IMR-90 (cell line): ENCODE data around the gene SPTB. TPM values are rescaled to one million over a fixed set of nuclear protein-coding genes. Genes with fewer than 3 reads are reported as not detected.

Experiments used
- ATAC-seq: fragments of 200-7000 bp; cut with Tn5 transposase; 2 replicates; pipeline ENCODE4 v1.9.1; 2020; ENCODE audit warnings: low read depth, mild to moderate bottlenecking, moderate library complexity
- BruUV-seq: library from RNA; stranded (reverse); fragments of 400-500 nt; replicated peaks from 2 replicates; lab custom pipeline; 2021; lab: Mats Ljungman, UMichigan
- CTCF ChIA-PET: fragments of 300-600 bp; formaldehyde crosslinking; extraction: SDS; loops from one replicate; lab custom pipeline; 2021; ENCODE audit warnings: antibody characterized with exemption; lab: Yijun Ruan, JAX
- POLR2A ChIA-PET: fragments of 300-600 bp; sonication (Branson Sonifier 250); formaldehyde crosslinking; loops from one replicate; lab custom pipeline; 2022; ENCODE audit warnings: antibody characterized with exemption; ENCODE audit not compliant: unreplicated experiment; lab: Charles Lee
- DNase-seq: peaks from one replicate; pipeline ENCODE4 v3.0.0; 2013
- H2AFZ ChIP-seq: replicated peaks from 2 replicates; pipeline ENCODE3; 2013; ENCODE audit warnings: low read length, mild to moderate bottlenecking; ENCODE audit not compliant: poor library complexity
- H2AK5ac ChIP-seq: 2 replicates; pipeline ENCODE4 v1.6.1; 2013; ENCODE audit warnings: low read depth, low read length, inconsistent platforms
- H2AK9ac ChIP-seq: replicated peaks from 2 replicates; pipeline ENCODE3; 2013; ENCODE audit warnings: mild to moderate bottlenecking, low read depth, low read length, moderate library complexity; ENCODE audit not compliant: poor library complexity
- H2BK120ac ChIP-seq: 2 replicates; pipeline ENCODE4 v1.6.1; 2013; ENCODE audit warnings: low read depth, low read length, inconsistent platforms
- H2BK15ac ChIP-seq: 3 replicates; pipeline ENCODE4 v1.6.1; 2013; ENCODE audit warnings: low read depth, low read length, inconsistent platforms
- H2BK20ac ChIP-seq: 2 replicates; pipeline ENCODE4 v1.6.1; 2013; ENCODE audit warnings: low read depth, mild to moderate bottlenecking, inconsistent platforms, low read length, moderate library complexity
- H2BK5ac ChIP-seq: 2 replicates; pipeline ENCODE4 v1.6.1; 2013; ENCODE audit warnings: mild to moderate bottlenecking, low read depth, low read length, inconsistent platforms; ENCODE audit not compliant: poor library complexity, severe bottlenecking
- H3K14ac ChIP-seq: replicated peaks from 2 replicates; pipeline ENCODE4 v1.6.1; 2013; ENCODE audit warnings: low read depth, low read length, inconsistent platforms
- H3K18ac ChIP-seq: 2 replicates; pipeline ENCODE4 v1.6.1; 2013; ENCODE audit warnings: low read depth, low read length, control low read depth
- H3K23ac ChIP-seq: 2 replicates; pipeline ENCODE4 v1.6.1; 2013; ENCODE audit warnings: low read depth, low read length, inconsistent platforms
- H3K27ac ChIP-seq: 2 replicates; pipeline ENCODE4 v1.5.1; 2013; ENCODE audit warnings: mild to moderate bottlenecking, control low read depth, low read length; ENCODE audit not compliant: insufficient read depth
- H3K27me3 ChIP-seq: 2 replicates; pipeline ENCODE4 v1.6.1; 2013; ENCODE audit warnings: low read length; ENCODE audit not compliant: control insufficient read depth, insufficient read depth
- H3K36me3 ChIP-seq: 2 replicates; pipeline ENCODE4 v1.6.1; 2013; ENCODE audit warnings: low read length, mixed read lengths; ENCODE audit not compliant: control insufficient read depth, insufficient read depth
- H3K4ac ChIP-seq: 2 replicates; pipeline ENCODE4 v1.6.1; 2013; ENCODE audit warnings: low read depth, low read length, inconsistent platforms
- H3K4me1 ChIP-seq: 2 replicates; pipeline ENCODE4 v1.6.1; 2013; ENCODE audit warnings: low read length, mixed read lengths; ENCODE audit not compliant: control insufficient read depth, insufficient read depth
- H3K4me2 ChIP-seq: 2 replicates; pipeline ENCODE4 v1.6.1; 2013; ENCODE audit warnings: low read depth, mild to moderate bottlenecking, control low read depth, low read length, moderate library complexity
- H3K4me3 ChIP-seq: 2 replicates; pipeline ENCODE4 v1.5.1; 2013; ENCODE audit warnings: low read depth, mild to moderate bottlenecking, control low read depth, low read length, moderate library complexity; ENCODE audit not compliant: insufficient read depth
- H3K56ac ChIP-seq: 2 replicates; pipeline ENCODE4 v1.6.1; 2013; ENCODE audit warnings: low read length, inconsistent platforms; ENCODE audit not compliant: insufficient read depth; ENCODE audit errors: extremely low read depth
- H3K79me1 ChIP-seq, 2 experiments: 2 replicates each; pipeline ENCODE4 v1.6.1; 2013; ENCODE audit warnings: low read length in 2 of 2, inconsistent platforms in 1 of 2, low read depth in 1 of 2
- H3K9ac ChIP-seq: 2 replicates; pipeline ENCODE4 v1.6.1; 2013; ENCODE audit warnings: low read depth, low read length, control low read depth
- H3K9me1 ChIP-seq: 2 replicates; pipeline ENCODE4 v1.6.1; 2013; ENCODE audit warnings: low read length, inconsistent platforms; ENCODE audit not compliant: insufficient read depth
- H3K9me3 ChIP-seq: 2 replicates; pipeline ENCODE4 v1.6.1; 2013; ENCODE audit warnings: low read length; ENCODE audit not compliant: control insufficient read depth, insufficient read depth
- H4K20me1 ChIP-seq: 2 replicates; pipeline ENCODE4 v1.6.1; 2013; ENCODE audit warnings: low read length, inconsistent platforms; ENCODE audit not compliant: insufficient read depth
- H4K5ac ChIP-seq: 2 replicates; pipeline ENCODE4 v1.6.1; 2013; ENCODE audit warnings: mild to moderate bottlenecking, low read depth, low read length, control low read depth
- H4K8ac ChIP-seq, 2 experiments: 2 replicates each; pipeline ENCODE4 v1.6.1; 2013; ENCODE audit warnings: low read depth in 2 of 2, low read length in 2 of 2, control low read depth in 1 of 2, inconsistent platforms in 1 of 2
- H4K91ac ChIP-seq: 2 replicates; pipeline ENCODE4 v1.6.1; 2013; ENCODE audit warnings: low read depth, low read length, inconsistent platforms; ENCODE audit not compliant: insufficient read depth
- BHLHE40 ChIP-seq: fragments of 150-350 bp; IDR thresholded peaks from 2 replicates; pipeline ENCODE4 v1.6.1; 2016; ENCODE audit warnings: mild to moderate bottlenecking, low read depth, low read length
- MAFK ChIP-seq: IDR thresholded peaks from 2 replicates; pipeline ENCODE4 v1.6.1; 2012; ENCODE audit warnings: low read depth, low read length, improper control_type of control experiment
- MAZ ChIP-seq: IDR thresholded peaks from 2 replicates; pipeline ENCODE4 v1.6.1; 2012; ENCODE audit warnings: low read depth, mild to moderate bottlenecking, low read length, improper control_type of control experiment, moderate library complexity, borderline replicate concordance
- NFE2L2 ChIP-seq: fragments of 150-350 bp; IDR thresholded peaks from 2 replicates; pipeline ENCODE4 v1.6.1; 2016; ENCODE audit warnings: low read depth, mild to moderate bottlenecking, low read length
- RAD21 ChIP-seq: IDR thresholded peaks from 2 replicates; pipeline ENCODE4 v1.6.1; 2012; ENCODE audit warnings: low read length, improper control_type of control experiment
- RFX5 ChIP-seq: IDR thresholded peaks from 2 replicates; pipeline ENCODE4 v1.8.0; 2012; ENCODE audit warnings: low read depth, mild to moderate bottlenecking, low read length, moderate library complexity
- SMC3 ChIP-seq: fragments of 150-350 bp; IDR thresholded peaks from 2 replicates; pipeline ENCODE4 v1.6.1; 2016; ENCODE audit warnings: low read depth, mild to moderate bottlenecking, antibody characterized with exemption, low read length, moderate library complexity
- WGBS, 2 experiments: methylation state at CpG; one replicate each; pipeline versions ENCODE4 v1.1.5 to v1.1.7; 2013; ENCODE audit warnings: missing lambda C conversion rate in 2 of 2; ENCODE audit not compliant: insufficient read length in 1 of 2; ENCODE audit errors: extremely low coverage in 2 of 2; 5-methylcytosine and 5-hydroxymethylcytosine counted together
- dilution Hi-C: fragments of 300-500 bp; cut with HindIII; formaldehyde crosslinking; loops from one replicate; pipeline ENCODE4 v1.14.3; 2018; ENCODE audit warnings: low sequenced_read_pairs; ENCODE audit not compliant: unreplicated experiment
- in situ Hi-C: fragments of 300-500 bp; cut with MboI; formaldehyde crosslinking; loops from 3 replicates; pipeline ENCODE4 v1.14.3; 2019; ENCODE audit warnings: low sequenced_read_pairs, inconsistent platforms, mixed read lengths
- intact Hi-C: fragments of 100-400 bp; cut with micrococcal nuclease; formaldehyde crosslinking; loops from 2 replicates; pipeline ENCODE4 v1.10.0; 2022
- polyA plus RNA-seq, 3 experiments: library from polyadenylated mRNA; depleted of rRNA; stranded (reverse); fragments of >200 nt; gene quantifications; 2 replicates each; pipeline ENCODE4 v1.2.3, GENCODE V29; 2012; ENCODE audit warnings: low replicate concordance in 1 of 3
- total RNA-seq: library from RNA; depleted of rRNA; stranded (reverse); fragments of >200 nt; gene quantifications from 2 replicates; pipeline ENCODE4 v1.2.3, GENCODE V29; 2012
- TF ChIP-seq, protein P1 (sequence below): conservative IDR thresholded peaks from 2 replicates; pipeline ENCODE4 v1.5.1; 2012; ENCODE audit warnings: mild to moderate bottlenecking, low read depth, low read length, improper control_type of control experiment
- TF ChIP-seq, protein P2 (sequence below): fragments of 150-350 bp; IDR thresholded peaks from 2 replicates; pipeline ENCODE4 v1.6.1; 2017; ENCODE audit warnings: mild to moderate bottlenecking, antibody characterized with exemption, low read length, low read depth

SPTB gene
- total and polyA plus RNA-seq, 2 of the 4 experiments (the other 2 are of a cell fraction) = under 0.01 to 0.07 TPM

DNA sequence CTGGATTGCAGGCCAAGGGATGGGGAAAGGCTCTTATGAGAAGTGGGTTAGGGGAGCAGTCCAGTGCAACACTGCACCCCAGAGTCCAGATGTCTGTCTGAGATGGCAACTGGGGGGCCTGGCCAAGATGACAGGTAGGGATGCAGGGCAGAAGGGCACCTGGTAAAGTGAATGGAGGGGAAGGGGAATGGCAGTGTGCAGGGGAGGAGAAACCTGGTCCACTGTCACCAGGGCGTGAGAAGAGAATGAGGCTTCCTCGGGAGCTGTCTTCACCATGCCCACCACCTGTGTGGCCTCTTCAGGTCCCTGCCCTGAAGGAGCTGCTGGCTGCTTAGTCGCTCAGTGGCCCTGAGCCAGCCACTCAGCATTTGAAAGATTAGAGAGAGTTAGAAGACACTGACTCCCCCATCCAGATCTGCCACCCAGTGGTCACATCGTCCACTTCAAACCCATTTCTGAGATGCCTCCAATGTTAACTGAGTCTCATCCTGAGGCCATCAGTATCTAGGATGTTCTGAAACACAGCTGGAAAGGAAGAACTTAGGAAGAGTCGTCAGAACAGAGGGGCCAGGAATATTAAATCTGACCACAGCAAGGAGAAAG, 118.2 kb downstream of the SPTB start:
- BruUV-seq = no TSS peak
- peak overlapping the region; percentile 43; the same call in 1 of the 2 replicates for H3K27ac ChIP-seq
- in situ Hi-C loops = loop anchor here (5.0 to 10.0 kb wide), 2 partner anchors 89 to 227 kb away; no protein-coding TSS in a partner anchor

More for the DNA sequence above, 118.2 kb downstream of the SPTB start:
- Histone ChIP-seq H3K27me3 (no peaks in the 10 kb centered on the region), H4K20me1 (0 out of 2 replicates have a peak, but pooled peaks cover 6% of the 10 kb centered on the region), H3K36me3 (no peaks in the 10 kb centered on the region), H2AK9ac (peak overlapping the region; percentile 82), H3K9me3 (no peaks in the 10 kb centered on the region), H2BK20ac (peak overlapping the region; percentile 38), H2AFZ (peak overlapping the region; percentile 71), H2AK5ac (peak overlapping the region; percentile 81), H2BK5ac (no peak overlapping the region), H3K23ac (peak overlapping the region; percentile 8; the same call in 1 of the 2 replicates), H3K4ac (peak overlapping the region; percentile 65), H4K91ac (peak overlapping the region; percentile 2), H3K14ac (peak overlapping the region; percentile 29; the same call in 1 of the 2 replicates), H4K5ac (peak overlapping the region; percentile 0; the same call in 1 of the 2 replicates), H3K79me1 (no peaks in the 10 kb centered on the region), H3K18ac (peak overlapping the region; percentile 3), H2BK120ac (peak overlapping the region; percentile 41; the same call in 1 of the 2 replicates), H3K9me1 (peaks cover 26% of the 10 kb centered on the region), H2BK15ac (peak overlapping the region; percentile 68; the same call in 2 of the 3 replicates), H3K56ac (no peak overlapping the region), H4K8ac (peak overlapping the region; percentile 17 to 33; a peak in 2 of 4 replicates), H3K9ac (0 out of 2 replicates have a peak overlapping the region, but pooled peaks have one; percentile 1), H3K4me3 (no peak overlapping the region), H3K4me2 (peak overlapping the region; percentile 33; the same call in 1 of the 2 replicates), H3K4me1 (peaks cover 52% of the 10 kb centered on the region)
- dilution Hi-C loops (no loop called here), intact Hi-C loops (loop anchor here (1.0 to 5.0 kb wide), 3 partner anchors 131 to 257 kb away; partner anchors contain the start of genes HSPA2 and ZBTB1)
- no CpG with 5 or more reads among the region's 5 CpGs for WGBS, 2 experiments
- ChIA-PET CTCF (interaction anchor here (1.8 kb wide), 1 partner anchor 131 kb away, joined by 7 read pairs; no protein-coding TSS in a partner anchor), POLR2A (no interaction called here)
- DNase-seq (peak; percentile 49), ATAC-seq (no peak)
- TF ChIP-seq, protein P1, sequence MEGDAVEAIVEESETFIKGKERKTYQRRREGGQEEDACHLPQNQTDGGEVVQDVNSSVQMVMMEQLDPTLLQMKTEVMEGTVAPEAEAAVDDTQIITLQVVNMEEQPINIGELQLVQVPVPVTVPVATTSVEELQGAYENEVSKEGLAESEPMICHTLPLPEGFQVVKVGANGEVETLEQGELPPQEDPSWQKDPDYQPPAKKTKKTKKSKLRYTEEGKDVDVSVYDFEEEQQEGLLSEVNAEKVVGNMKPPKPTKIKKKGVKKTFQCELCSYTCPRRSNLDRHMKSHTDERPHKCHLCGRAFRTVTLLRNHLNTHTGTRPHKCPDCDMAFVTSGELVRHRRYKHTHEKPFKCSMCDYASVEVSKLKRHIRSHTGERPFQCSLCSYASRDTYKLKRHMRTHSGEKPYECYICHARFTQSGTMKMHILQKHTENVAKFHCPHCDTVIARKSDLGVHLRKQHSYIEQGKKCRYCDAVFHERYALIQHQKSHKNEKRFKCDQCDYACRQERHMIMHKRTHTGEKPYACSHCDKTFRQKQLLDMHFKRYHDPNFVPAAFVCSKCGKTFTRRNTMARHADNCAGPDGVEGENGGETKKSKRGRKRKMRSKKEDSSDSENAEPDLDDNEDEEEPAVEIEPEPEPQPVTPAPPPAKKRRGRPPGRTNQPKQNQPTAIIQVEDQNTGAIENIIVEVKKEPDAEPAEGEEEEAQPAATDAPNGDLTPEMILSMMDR = 0 out of 2 replicates have a peak, but pooled peaks have one; percentile 15
- TF ChIP-seq NFE2L2 (no peak), MAFK (no peak), BHLHE40 (no peak), RAD21 (0 out of 2 replicates have a peak, but pooled peaks have one; percentile 4), RFX5 (no peak), MAZ (no peak), SMC3 (peak; percentile 12; the same call in 1 of the 2 replicates)
- TF ChIP-seq, protein P2, sequence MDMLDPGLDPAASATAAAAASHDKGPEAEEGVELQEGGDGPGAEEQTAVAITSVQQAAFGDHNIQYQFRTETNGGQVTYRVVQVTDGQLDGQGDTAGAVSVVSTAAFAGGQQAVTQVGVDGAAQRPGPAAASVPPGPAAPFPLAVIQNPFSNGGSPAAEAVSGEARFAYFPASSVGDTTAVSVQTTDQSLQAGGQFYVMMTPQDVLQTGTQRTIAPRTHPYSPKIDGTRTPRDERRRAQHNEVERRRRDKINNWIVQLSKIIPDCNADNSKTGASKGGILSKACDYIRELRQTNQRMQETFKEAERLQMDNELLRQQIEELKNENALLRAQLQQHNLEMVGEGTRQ = no peak
